GM23338 (cell line): Measurements from ENCODE around the gene UNKL. TPM values are rescaled to one million over a fixed set of nuclear protein-coding genes. Genes with fewer than 3 reads are reported as not detected.

Experiments
- ATAC-seq: fragments of 200-7000 bp; cut with Tn5 transposase; 3 replicates; pipeline ENCODE4 v1.9.1; 2020
- DNase-seq: peaks from one replicate; pipeline ENCODE4 v3.0.0-alpha.2; 2015; ENCODE audit warnings: low spot score
- H2AFZ ChIP-seq: fragments of 200-600 bp; sonication (generic); 2 replicates; pipeline ENCODE4 v1.8.0; 2016; ENCODE audit warnings: antibody characterized with exemption, mild to moderate bottlenecking, moderate library complexity
- H3F3A ChIP-seq: fragments of 200-600 bp; sonication (generic); replicated peaks from 2 replicates; pipeline ENCODE4 v1.8.0; 2017; ENCODE audit warnings: antibody characterized with exemption, mixed run types, low read depth
- H3K27ac ChIP-seq: fragments of 200-600 bp; sonication (generic); 2 replicates; pipeline ENCODE4 v1.6.1; 2016; ENCODE audit warnings: low read depth
- H3K27me3 ChIP-seq: fragments of 200-600 bp; sonication (generic); 2 replicates; pipeline ENCODE4 v1.8.0; 2016; ENCODE audit warnings: mild to moderate bottlenecking, mixed run types, moderate library complexity; ENCODE audit not compliant: insufficient read depth
- H3K36me3 ChIP-seq: fragments of 200-600 bp; sonication (generic); 2 replicates; pipeline ENCODE4 v1.8.0; 2016; ENCODE audit warnings: mild to moderate bottlenecking; ENCODE audit not compliant: insufficient read depth
- H3K4me1 ChIP-seq: fragments of 200-600 bp; sonication (generic); 2 replicates; pipeline ENCODE4 v1.8.0; 2016; ENCODE audit warnings: mild to moderate bottlenecking, moderate library complexity; ENCODE audit not compliant: insufficient read depth
- H3K4me2 ChIP-seq: fragments of 200-600 bp; sonication (generic); 2 replicates; pipeline ENCODE4 v1.7.1; 2017; ENCODE audit warnings: mixed run types
- H3K4me3 ChIP-seq: fragments of 200-600 bp; sonication (generic); 2 replicates; pipeline ENCODE4 v1.6.1; 2016; ENCODE audit warnings: mixed run types
- H3K79me2 ChIP-seq: fragments of 200-600 bp; sonication (generic); replicated peaks from 2 replicates; pipeline ENCODE4 v1.8.0; 2017; ENCODE audit warnings: mild to moderate bottlenecking; ENCODE audit not compliant: insufficient read depth
- H3K9me2 ChIP-seq: fragments of 200-600 bp; sonication (generic); 2 replicates; pipeline ENCODE4 v1.8.0; 2017; ENCODE audit not compliant: insufficient read depth
- H4K20me1 ChIP-seq: fragments of 200-600 bp; sonication (generic); replicated peaks from 2 replicates; pipeline ENCODE4 v1.8.0; 2017; ENCODE audit warnings: mild to moderate bottlenecking; ENCODE audit not compliant: insufficient read depth
- H3K27ac Mint-ChIP-seq: 2 replicates; pipeline ENCODE4 v1.8.0; 2020; ENCODE audit warnings: inconsistent platforms, mild to moderate bottlenecking, moderate library complexity, mixed read lengths
- H3K27me3 Mint-ChIP-seq: 3 replicates; pipeline ENCODE4 v1.8.0; 2022; ENCODE audit warnings: low read depth, mild to moderate bottlenecking, moderate library complexity, mixed read lengths, inconsistent platforms; ENCODE audit not compliant: insufficient read depth, poor library complexity
- H3K36me3 Mint-ChIP-seq: 3 replicates; pipeline ENCODE4 v1.8.0; 2021; ENCODE audit warnings: low read depth, mild to moderate bottlenecking, inconsistent platforms, moderate library complexity, mixed read lengths
- H3K4me1 Mint-ChIP-seq: 3 replicates; pipeline ENCODE4 v1.8.0; 2020; ENCODE audit warnings: mild to moderate bottlenecking, inconsistent platforms, mixed read lengths
- H3K4me3 Mint-ChIP-seq: 3 replicates; pipeline ENCODE4 v1.8.0; 2021; ENCODE audit warnings: moderate library complexity, mild to moderate bottlenecking, inconsistent platforms, mixed read lengths
- H3K9me3 Mint-ChIP-seq: 3 replicates; pipeline ENCODE4 v1.8.0; 2020; ENCODE audit warnings: moderate library complexity, mild to moderate bottlenecking, inconsistent platforms, mixed read lengths
- CREB1 ChIP-seq: fragments of 250-450 bp; sonication (Bioruptor Pico); IDR thresholded peaks from 2 replicates; pipeline ENCODE4 v1.5.0; 2020; ENCODE audit warnings: low read depth, mild to moderate bottlenecking, moderate library complexity
- EZH2 ChIP-seq: fragments of 200-600 bp; sonication (generic); IDR thresholded peaks from one replicate; pipeline ENCODE4 v1.8.0; 2017; ENCODE audit warnings: antibody characterized with exemption, mild to moderate bottlenecking, low read depth; ENCODE audit not compliant: unreplicated experiment
- EZH2phosphoT487 ChIP-seq: fragments of 200-600 bp; sonication (generic); IDR thresholded peaks from one replicate; pipeline ENCODE4 v1.8.1; 2018; ENCODE audit warnings: antibody characterized with exemption; ENCODE audit not compliant: unreplicated experiment
- JUNB ChIP-seq: IDR thresholded peaks from one replicate; pipeline ENCODE4 v1.6.1; 2016; ENCODE audit warnings: antibody characterized with exemption; ENCODE audit not compliant: unreplicated experiment
- NANOG ChIP-seq: IDR thresholded peaks from 2 replicates; pipeline ENCODE4 v1.6.1; 2016; ENCODE audit warnings: antibody characterized with exemption, borderline replicate concordance
- POLR2AphosphoS5 ChIP-seq: IDR thresholded peaks from 2 replicates; pipeline ENCODE4 v1.6.1; 2016; ENCODE audit warnings: antibody characterized with exemption, low read depth
- STAT1 ChIP-seq: IDR thresholded peaks from one replicate; pipeline ENCODE4 v1.6.1; 2016; ENCODE audit warnings: antibody characterized with exemption; ENCODE audit not compliant: unreplicated experiment
- ZNF114 ChIP-seq: fragments of 250-450 bp; sonication (Bioruptor Pico); IDR thresholded peaks from 2 replicates; pipeline ENCODE4 v1.5.0; 2020; ENCODE audit warnings: mild to moderate bottlenecking, moderate library complexity
- ZNF331 ChIP-seq: fragments of 250-450 bp; sonication (Bioruptor Pico); IDR thresholded peaks from 2 replicates; pipeline ENCODE4 v1.5.0; 2020; ENCODE audit warnings: low read depth, mild to moderate bottlenecking, moderate library complexity
- polyA plus RNA-seq: library from polyadenylated mRNA; unstranded; fragments of >200 nt; fragmentation: Nextera tagmentation; extraction: Ambion mirVana; gene quantifications from 2 replicates; pipeline ENCODE4 v1.2.1, GENCODE V29; 2016
- total RNA-seq: library from RNA; depleted of rRNA; stranded (reverse); fragments of >200 nt; shearing (Covaris generic); gene quantifications from 2 replicates; pipeline ENCODE4 v1.2.3, GENCODE V29; 2014
- TF ChIP-seq, protein P1 (sequence below): IDR thresholded peaks from one replicate; pipeline ENCODE4 v1.6.1; 2018; ENCODE audit warnings: antibody characterized with exemption; ENCODE audit not compliant: unreplicated experiment
- TF ChIP-seq, protein P2 (sequence below): IDR thresholded peaks from 2 replicates; pipeline ENCODE4 v1.6.1; 2016; ENCODE audit warnings: antibody characterized with exemption
- TF ChIP-seq, protein P3 (sequence below): fragments of 250-450 bp; sonication (Bioruptor Pico); IDR thresholded peaks from 2 replicates; pipeline ENCODE4 v1.5.0; 2020; ENCODE audit warnings: mild to moderate bottlenecking, moderate library complexity
- TF ChIP-seq, protein P4 (sequence below), 2 experiments: fragments of 200-600 bp in 1 of 2; sonication (generic) in 1 of 2; conservative IDR thresholded peaks; 2 replicates each; pipeline versions ENCODE4 v1.5.1 to v1.6.1; 2016 to 2017; ENCODE audit warnings: antibody characterized with exemption in 2 of 2, low read depth in 2 of 2, mild to moderate bottlenecking in 2 of 2, moderate library complexity in 1 of 2

The UNKL gene
- total and polyA plus RNA-seq, 2 experiments from 2014 or later = 16.7 to 28.7 TPM

DNA sequence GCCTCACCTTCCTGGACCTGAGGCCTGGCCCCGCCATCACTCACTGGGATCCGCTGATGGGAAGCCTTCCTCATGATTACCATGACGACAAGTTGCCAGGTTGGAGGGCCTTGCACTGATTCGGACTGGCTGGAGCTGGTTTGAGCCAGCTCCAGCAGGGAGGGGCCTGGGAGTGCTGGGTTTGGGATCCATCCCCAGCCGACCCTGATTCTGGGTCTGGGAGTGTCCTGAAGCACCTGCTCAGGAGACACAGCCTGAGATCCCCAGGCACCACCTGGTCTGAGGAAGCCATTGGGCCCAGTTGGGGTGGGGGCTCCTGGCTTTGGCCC is 86.9 kb downstream of the UNKL start:
- no peak for TF ChIP-seq STAT1
- no peak for TF ChIP-seq EZH2
- TF ChIP-seq ZNF114 (CRISPR knock-in tag) = no peak
- TF ChIP-seq ZNF331 (CRISPR knock-in tag) = no peak
- TF ChIP-seq EZH2phosphoT487 = no peak
- TF ChIP-seq, protein P1, sequence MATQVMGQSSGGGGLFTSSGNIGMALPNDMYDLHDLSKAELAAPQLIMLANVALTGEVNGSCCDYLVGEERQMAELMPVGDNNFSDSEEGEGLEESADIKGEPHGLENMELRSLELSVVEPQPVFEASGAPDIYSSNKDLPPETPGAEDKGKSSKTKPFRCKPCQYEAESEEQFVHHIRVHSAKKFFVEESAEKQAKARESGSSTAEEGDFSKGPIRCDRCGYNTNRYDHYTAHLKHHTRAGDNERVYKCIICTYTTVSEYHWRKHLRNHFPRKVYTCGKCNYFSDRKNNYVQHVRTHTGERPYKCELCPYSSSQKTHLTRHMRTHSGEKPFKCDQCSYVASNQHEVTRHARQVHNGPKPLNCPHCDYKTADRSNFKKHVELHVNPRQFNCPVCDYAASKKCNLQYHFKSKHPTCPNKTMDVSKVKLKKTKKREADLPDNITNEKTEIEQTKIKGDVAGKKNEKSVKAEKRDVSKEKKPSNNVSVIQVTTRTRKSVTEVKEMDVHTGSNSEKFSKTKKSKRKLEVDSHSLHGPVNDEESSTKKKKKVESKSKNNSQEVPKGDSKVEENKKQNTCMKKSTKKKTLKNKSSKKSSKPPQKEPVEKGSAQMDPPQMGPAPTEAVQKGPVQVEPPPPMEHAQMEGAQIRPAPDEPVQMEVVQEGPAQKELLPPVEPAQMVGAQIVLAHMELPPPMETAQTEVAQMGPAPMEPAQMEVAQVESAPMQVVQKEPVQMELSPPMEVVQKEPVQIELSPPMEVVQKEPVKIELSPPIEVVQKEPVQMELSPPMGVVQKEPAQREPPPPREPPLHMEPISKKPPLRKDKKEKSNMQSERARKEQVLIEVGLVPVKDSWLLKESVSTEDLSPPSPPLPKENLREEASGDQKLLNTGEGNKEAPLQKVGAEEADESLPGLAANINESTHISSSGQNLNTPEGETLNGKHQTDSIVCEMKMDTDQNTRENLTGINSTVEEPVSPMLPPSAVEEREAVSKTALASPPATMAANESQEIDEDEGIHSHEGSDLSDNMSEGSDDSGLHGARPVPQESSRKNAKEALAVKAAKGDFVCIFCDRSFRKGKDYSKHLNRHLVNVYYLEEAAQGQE = no peak
- no peak for TF ChIP-seq POLR2AphosphoS5
- TF ChIP-seq, protein P2, sequence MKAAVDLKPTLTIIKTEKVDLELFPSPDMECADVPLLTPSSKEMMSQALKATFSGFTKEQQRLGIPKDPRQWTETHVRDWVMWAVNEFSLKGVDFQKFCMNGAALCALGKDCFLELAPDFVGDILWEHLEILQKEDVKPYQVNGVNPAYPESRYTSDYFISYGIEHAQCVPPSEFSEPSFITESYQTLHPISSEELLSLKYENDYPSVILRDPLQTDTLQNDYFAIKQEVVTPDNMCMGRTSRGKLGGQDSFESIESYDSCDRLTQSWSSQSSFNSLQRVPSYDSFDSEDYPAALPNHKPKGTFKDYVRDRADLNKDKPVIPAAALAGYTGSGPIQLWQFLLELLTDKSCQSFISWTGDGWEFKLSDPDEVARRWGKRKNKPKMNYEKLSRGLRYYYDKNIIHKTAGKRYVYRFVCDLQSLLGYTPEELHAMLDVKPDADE = no peak
- TF ChIP-seq, protein P3, sequence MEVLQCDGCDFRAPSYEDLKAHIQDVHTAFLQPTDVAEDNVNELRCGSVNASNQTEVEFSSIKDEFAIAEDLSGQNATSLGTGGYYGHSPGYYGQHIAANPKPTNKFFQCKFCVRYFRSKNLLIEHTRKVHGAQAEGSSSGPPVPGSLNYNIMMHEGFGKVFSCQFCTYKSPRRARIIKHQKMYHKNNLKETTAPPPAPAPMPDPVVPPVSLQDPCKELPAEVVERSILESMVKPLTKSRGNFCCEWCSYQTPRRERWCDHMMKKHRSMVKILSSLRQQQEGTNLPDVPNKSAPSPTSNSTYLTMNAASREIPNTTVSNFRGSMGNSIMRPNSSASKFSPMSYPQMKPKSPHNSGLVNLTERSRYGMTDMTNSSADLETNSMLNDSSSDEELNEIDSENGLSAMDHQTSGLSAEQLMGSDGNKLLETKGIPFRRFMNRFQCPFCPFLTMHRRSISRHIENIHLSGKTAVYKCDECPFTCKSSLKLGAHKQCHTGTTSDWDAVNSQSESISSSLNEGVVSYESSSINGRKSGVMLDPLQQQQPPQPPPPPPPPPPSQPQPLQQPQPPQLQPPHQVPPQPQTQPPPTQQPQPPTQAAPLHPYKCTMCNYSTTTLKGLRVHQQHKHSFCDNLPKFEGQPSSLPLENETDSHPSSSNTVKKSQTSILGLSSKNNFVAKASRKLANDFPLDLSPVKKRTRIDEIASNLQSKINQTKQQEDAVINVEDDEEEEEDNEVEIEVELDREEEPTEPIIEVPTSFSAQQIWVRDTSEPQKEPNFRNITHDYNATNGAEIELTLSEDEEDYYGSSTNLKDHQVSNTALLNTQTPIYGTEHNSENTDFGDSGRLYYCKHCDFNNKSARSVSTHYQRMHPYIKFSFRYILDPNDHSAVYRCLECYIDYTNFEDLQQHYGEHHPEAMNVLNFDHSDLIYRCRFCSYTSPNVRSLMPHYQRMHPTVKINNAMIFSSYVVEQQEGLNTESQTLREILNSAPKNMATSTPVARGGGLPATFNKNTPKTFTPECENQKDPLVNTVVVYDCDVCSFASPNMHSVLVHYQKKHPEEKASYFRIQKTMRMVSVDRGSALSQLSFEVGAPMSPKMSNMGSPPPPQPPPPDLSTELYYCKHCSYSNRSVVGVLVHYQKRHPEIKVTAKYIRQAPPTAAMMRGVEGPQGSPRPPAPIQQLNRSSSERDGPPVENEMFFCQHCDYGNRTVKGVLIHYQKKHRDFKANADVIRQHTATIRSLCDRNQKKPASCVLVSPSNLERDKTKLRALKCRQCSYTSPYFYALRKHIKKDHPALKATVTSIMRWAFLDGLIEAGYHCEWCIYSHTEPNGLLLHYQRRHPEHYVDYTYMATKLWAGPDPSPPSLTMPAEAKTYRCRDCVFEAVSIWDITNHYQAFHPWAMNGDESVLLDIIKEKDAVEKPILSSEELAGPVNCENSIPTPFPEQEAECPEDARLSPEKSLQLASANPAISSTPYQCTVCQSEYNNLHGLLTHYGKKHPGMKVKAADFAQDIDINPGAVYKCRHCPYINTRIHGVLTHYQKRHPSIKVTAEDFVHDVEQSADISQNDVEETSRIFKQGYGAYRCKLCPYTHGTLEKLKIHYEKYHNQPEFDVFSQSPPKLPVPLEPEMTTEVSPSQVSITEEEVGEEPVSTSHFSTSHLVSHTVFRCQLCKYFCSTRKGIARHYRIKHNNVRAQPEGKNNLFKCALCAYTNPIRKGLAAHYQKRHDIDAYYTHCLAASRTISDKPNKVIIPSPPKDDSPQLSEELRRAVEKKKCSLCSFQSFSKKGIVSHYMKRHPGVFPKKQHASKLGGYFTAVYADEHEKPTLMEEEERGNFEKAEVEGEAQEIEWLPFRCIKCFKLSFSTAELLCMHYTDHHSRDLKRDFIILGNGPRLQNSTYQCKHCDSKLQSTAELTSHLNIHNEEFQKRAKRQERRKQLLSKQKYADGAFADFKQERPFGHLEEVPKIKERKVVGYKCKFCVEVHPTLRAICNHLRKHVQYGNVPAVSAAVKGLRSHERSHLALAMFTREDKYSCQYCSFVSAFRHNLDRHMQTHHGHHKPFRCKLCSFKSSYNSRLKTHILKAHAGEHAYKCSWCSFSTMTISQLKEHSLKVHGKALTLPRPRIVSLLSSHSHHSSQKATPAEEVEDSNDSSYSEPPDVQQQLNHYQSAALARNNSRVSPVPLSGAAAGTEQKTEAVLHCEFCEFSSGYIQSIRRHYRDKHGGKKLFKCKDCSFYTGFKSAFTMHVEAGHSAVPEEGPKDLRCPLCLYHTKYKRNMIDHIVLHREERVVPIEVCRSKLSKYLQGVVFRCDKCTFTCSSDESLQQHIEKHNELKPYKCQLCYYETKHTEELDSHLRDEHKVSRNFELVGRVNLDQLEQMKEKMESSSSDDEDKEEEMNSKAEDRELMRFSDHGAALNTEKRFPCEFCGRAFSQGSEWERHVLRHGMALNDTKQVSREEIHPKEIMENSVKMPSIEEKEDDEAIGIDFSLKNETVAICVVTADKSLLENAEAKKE (CRISPR knock-in tag) = no peak
- TF ChIP-seq CREB1 (CRISPR knock-in tag) = no peak
- TF ChIP-seq JUNB = no peak
- TF ChIP-seq, protein P4, sequence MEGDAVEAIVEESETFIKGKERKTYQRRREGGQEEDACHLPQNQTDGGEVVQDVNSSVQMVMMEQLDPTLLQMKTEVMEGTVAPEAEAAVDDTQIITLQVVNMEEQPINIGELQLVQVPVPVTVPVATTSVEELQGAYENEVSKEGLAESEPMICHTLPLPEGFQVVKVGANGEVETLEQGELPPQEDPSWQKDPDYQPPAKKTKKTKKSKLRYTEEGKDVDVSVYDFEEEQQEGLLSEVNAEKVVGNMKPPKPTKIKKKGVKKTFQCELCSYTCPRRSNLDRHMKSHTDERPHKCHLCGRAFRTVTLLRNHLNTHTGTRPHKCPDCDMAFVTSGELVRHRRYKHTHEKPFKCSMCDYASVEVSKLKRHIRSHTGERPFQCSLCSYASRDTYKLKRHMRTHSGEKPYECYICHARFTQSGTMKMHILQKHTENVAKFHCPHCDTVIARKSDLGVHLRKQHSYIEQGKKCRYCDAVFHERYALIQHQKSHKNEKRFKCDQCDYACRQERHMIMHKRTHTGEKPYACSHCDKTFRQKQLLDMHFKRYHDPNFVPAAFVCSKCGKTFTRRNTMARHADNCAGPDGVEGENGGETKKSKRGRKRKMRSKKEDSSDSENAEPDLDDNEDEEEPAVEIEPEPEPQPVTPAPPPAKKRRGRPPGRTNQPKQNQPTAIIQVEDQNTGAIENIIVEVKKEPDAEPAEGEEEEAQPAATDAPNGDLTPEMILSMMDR (conservative IDR thresholded peaks at IDR 0.05; ENCODE audit: low read depth in 2 of 2) = no peak
- TF ChIP-seq NANOG = no peak
- Histone ChIP-seq H3K4me1 (peaks cover 10% of the 10 kb centered on the region), H3K4me3 (no peak overlapping the region), H3K27me3 (peaks cover 4% of the 10 kb centered on the region), H3K4me2 (no peak overlapping the region), H3K9me2 (no peaks in the 10 kb centered on the region), H2AFZ (no peak overlapping the region), H3K36me3 (no peaks in the 10 kb centered on the region), H3K79me2 (no peaks in the 10 kb centered on the region), H3F3A (peaks cover 8% of the 10 kb centered on the region; the same call in 1 of the 2 replicates), H3K27ac (no peak overlapping the region), H4K20me1 (no peaks in the 10 kb centered on the region; the same call in 1 of the 2 replicates)
- H3K4me3 Mint-ChIP-seq = no peak overlapping the region
- H3K27me3 Mint-ChIP-seq = peaks cover 14% of the 10 kb centered on the region
- peak; percentile 62 for DNase-seq
- no peak overlapping the region for H3K27ac Mint-ChIP-seq
- H3K36me3 Mint-ChIP-seq = peaks cover 21% of the 10 kb centered on the region
- H3K4me1 Mint-ChIP-seq = peaks cover 16% of the 10 kb centered on the region
- no peak; the same call in 2 of the 3 replicates for ATAC-seq
- H3K9me3 Mint-ChIP-seq = no peaks in the 10 kb centered on the region
